Measurements from ENCODE around the gene CREB3L1. TPM values are rescaled to one million over a fixed set of nuclear protein-coding genes. Genes with fewer than 3 reads are reported as not detected.

CREB3L1 gene, protein sequence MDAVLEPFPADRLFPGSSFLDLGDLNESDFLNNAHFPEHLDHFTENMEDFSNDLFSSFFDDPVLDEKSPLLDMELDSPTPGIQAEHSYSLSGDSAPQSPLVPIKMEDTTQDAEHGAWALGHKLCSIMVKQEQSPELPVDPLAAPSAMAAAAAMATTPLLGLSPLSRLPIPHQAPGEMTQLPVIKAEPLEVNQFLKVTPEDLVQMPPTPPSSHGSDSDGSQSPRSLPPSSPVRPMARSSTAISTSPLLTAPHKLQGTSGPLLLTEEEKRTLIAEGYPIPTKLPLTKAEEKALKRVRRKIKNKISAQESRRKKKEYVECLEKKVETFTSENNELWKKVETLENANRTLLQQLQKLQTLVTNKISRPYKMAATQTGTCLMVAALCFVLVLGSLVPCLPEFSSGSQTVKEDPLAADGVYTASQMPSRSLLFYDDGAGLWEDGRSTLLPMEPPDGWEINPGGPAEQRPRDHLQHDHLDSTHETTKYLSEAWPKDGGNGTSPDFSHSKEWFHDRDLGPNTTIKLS
- total RNA-seq: 10 to 100 TPM; 10.5 to 18.4 TPM
- 1 to 10 TPM; 6.9 to 8.5 TPM for polyA plus RNA-seq
- long read RNA-seq, donor 1, partial matches to known transcripts: 0 of 1 reads
- long read RNA-seq, donor 1, other reads (novel, unspliced or antisense): 1 of 1 reads
- long read RNA-seq, donor 2, partial matches to known transcripts: 1 of 2 reads
- long read RNA-seq, donor 2, other reads (novel, unspliced or antisense): 1 of 2 reads

GRCh38 chr11:46277622-46278386 is at the start of gene CREB3L1:
CREB3L1 (plus strand) TSS chr11:46277662; CDS start chr11:46278112, 450 bp downstream.
- Histone ChIP-seq H3K27me3 (ENCODE audit: control insufficient read depth in 1 of 2, insufficient read depth in 2 of 2, low read length in 1 of 2) (no peaks in the 10 kb centered on the region), H3K27ac (ENCODE audit: low read depth in 1 of 2, low read length in 2 of 2) (no peak within 1 kb of the TSS), H3K4me3 (ENCODE audit: low read length in 2 of 2) (peak within 1 kb of the TSS; percentile 24 to 36), H3K4me1 (ENCODE audit: control insufficient read depth in 1 of 2, insufficient read depth in 2 of 2, low read length in 2 of 2) (no peaks in the 10 kb centered on the region), H3K9me3 (ENCODE audit: control insufficient read depth, low read length) (no peaks in the 10 kb centered on the region), H3K36me3 (ENCODE audit: control insufficient read depth in 1 of 2, insufficient read depth in 2 of 2, low read length in 1 of 2) (no peaks in the 10 kb centered on the region)
- 1% methylated on average over 24 to 61 of the region's 61 CpGs for WGBS, 2 donors
- intact Hi-C loops (cut with DNase I): no loop called here
- ATAC-seq (ENCODE audit: low FRiP score) (no peak), DNase-seq (peak; percentile 64 to 82)

DNA sequence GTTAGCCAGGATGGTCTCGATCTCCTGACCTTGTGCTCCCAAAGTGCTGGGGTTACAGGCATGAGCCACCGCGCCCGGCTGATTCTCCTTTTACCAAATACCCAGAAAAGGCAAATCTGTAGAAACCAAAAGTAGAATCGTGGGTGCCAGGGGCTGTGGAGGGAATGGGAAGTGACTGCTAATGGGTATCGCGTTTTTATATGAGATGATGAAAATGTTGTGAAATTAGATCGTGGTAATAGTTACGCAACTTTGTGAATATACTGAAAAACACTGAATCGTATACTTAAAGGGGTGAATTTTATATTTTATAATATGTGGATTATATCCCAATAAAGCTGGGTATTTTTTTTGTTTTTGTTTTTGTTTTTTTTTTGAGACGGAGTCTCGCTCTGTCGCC is 48.2 kb upstream of the CREB3L1 start:
- WGBS, 2 donors: 91 to 94% methylated on average over 13 of the region's 13 CpGs
- ATAC-seq (ENCODE audit: low FRiP score) (no peak), DNase-seq (no peak)
- intact Hi-C loops (cut with DNase I): no loop called here
- Histone ChIP-seq H3K36me3 (ENCODE audit: control insufficient read depth in 1 of 2, insufficient read depth in 2 of 2, low read length in 1 of 2) (no peaks in the 10 kb centered on the region), H3K27ac (ENCODE audit: low read depth in 1 of 2, low read length in 2 of 2) (no peak overlapping the region), H3K4me1 (ENCODE audit: control insufficient read depth in 1 of 2, insufficient read depth in 2 of 2, low read length in 2 of 2) (no peaks in the 10 kb centered on the region), H3K4me3 (ENCODE audit: low read length in 2 of 2) (no peak overlapping the region), H3K9me3 (ENCODE audit: control insufficient read depth, low read length) (peaks cover 1% of the 10 kb centered on the region), H3K27me3 (ENCODE audit: control insufficient read depth in 1 of 2, insufficient read depth in 2 of 2, low read length in 1 of 2) (no peaks in the 10 kb centered on the region)

DNA sequence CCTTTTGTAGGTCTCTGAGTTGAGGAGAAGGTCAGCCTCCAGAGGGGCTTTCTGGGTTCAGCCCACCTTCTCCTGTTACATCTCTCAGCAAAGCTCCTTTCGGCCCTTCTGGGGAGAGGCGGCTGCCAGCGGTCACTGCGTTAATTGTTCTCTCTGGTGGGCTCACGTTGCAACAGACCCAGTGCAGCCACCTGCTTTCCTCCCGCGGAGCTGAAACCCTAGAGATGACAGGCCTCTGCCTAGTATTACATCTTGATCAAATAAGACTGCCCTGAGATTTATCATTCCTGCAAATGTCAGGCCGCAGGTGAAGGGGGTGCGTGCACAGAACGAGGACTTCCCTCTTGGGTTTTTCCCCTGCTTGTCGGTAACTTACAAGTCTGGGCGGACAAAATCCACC is 43.2 kb upstream of the CREB3L1 start:
- intact Hi-C loops (cut with DNase I): no loop called here
- Histone ChIP-seq H3K9me3 (ENCODE audit: control insufficient read depth, low read length) (peaks cover 1% of the 10 kb centered on the region), H3K4me1 (ENCODE audit: control insufficient read depth in 1 of 2, insufficient read depth in 2 of 2, low read length in 2 of 2) (no peaks in the 10 kb centered on the region), H3K27ac (ENCODE audit: low read depth in 1 of 2, low read length in 2 of 2) (no peak overlapping the region), H3K4me3 (ENCODE audit: low read length in 2 of 2) (no peak overlapping the region), H3K27me3 (ENCODE audit: control insufficient read depth in 1 of 2, insufficient read depth in 2 of 2, low read length in 1 of 2) (no peaks in the 10 kb centered on the region), H3K36me3 (ENCODE audit: control insufficient read depth in 1 of 2, insufficient read depth in 2 of 2, low read length in 1 of 2) (no peaks in the 10 kb centered on the region)
- ATAC-seq (ENCODE audit: low FRiP score): no peak
- WGBS, 2 donors: 64 to 69% methylated on average over 12 of the region's 12 CpGs
- no peak for DNase-seq

DNA sequence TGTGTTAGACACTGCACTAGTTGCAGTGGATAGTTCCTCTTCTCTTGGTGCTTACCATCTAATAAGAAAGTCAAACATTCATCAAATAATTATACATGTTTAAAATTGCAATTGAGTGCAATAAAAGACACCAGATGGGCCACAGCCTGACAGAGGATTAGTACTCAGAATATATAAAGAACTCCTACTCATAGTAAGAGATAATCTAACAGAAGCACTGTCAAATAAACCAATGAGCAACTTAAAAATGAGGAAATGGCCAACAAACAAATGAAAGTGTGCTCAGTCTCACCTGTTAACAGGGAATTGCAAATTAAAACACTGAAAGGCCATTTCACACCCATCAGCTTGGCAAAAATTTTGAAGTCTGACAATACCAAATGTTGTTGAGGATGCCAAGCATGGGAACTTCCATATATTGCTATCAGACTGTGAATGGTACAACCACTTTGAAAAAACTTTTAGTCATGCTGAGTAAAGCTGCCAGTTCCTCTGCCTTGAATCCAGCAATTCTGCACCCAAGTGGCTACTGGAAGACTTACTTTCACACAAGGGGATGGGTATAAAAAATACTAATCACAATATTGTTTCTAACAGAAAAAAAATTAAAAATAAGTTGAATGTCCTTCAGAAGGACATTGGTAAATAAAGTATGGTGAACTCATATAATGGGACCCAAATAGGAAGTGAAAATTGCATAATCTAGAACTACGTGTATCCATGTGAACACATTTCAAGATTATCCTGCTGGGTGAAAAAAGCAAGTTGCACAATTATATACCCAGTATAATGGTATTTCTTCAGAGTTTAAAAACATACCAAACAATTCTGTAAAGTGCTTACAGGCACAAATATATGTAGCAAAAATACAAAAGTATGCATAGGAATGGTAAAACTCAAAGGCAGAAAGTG is 41.4 kb upstream of the CREB3L1 start:
- peaks cover 1% of the 10 kb centered on the region for H3K9me3 ChIP-seq (ENCODE audit: control insufficient read depth, low read length)
- intact Hi-C loops (cut with DNase I): no loop called here
- no peaks in the 10 kb centered on the region for H3K36me3 ChIP-seq (ENCODE audit: control insufficient read depth in 1 of 2, insufficient read depth in 2 of 2, low read length in 1 of 2)
- 75 to 86% methylated on average over 1 of the region's 1 CpG for WGBS, 2 donors
- no peak for ATAC-seq (ENCODE audit: low FRiP score)
- H3K27me3 ChIP-seq (ENCODE audit: control insufficient read depth in 1 of 2, insufficient read depth in 2 of 2, low read length in 1 of 2): no peaks in the 10 kb centered on the region
- no peak overlapping the region for H3K4me3 ChIP-seq (ENCODE audit: low read length in 2 of 2)
- no peak overlapping the region for H3K27ac ChIP-seq (ENCODE audit: low read depth in 1 of 2, low read length in 2 of 2)
- DNase-seq: no peak
- H3K4me1 ChIP-seq (ENCODE audit: control insufficient read depth in 1 of 2, insufficient read depth in 2 of 2, low read length in 2 of 2): no peaks in the 10 kb centered on the region

GRCh38 chr11:46236918-46237247 is 40.6 kb upstream of the CREB3L1 start:
- no peaks in the 10 kb centered on the region for H3K27me3 ChIP-seq (ENCODE audit: control insufficient read depth in 1 of 2, insufficient read depth in 2 of 2, low read length in 1 of 2)
- H3K36me3 ChIP-seq (ENCODE audit: control insufficient read depth in 1 of 2, insufficient read depth in 2 of 2, low read length in 1 of 2): no peaks in the 10 kb centered on the region
- H3K9me3 ChIP-seq (ENCODE audit: control insufficient read depth, low read length): peaks cover 1% of the 10 kb centered on the region
- H3K4me3 ChIP-seq (ENCODE audit: low read length in 2 of 2): no peak overlapping the region
- H3K27ac ChIP-seq (ENCODE audit: low read depth in 1 of 2, low read length in 2 of 2): no peak overlapping the region
- no peak for ATAC-seq (ENCODE audit: low FRiP score)
- WGBS, 2 donors: 79 to 82% methylated on average over 5 of the region's 5 CpGs
- no peaks in the 10 kb centered on the region for H3K4me1 ChIP-seq (ENCODE audit: control insufficient read depth in 1 of 2, insufficient read depth in 2 of 2, low read length in 2 of 2)
- no peak for DNase-seq
- intact Hi-C loops (cut with DNase I): no loop called here

GRCh38 chr11:46237248-46238077 is 40.0 kb upstream of the CREB3L1 start:
- no peaks in the 10 kb centered on the region for H3K36me3 ChIP-seq (ENCODE audit: control insufficient read depth in 1 of 2, insufficient read depth in 2 of 2, low read length in 1 of 2)
- H3K4me1 ChIP-seq (ENCODE audit: control insufficient read depth in 1 of 2, insufficient read depth in 2 of 2, low read length in 2 of 2): no peaks in the 10 kb centered on the region
- intact Hi-C loops (cut with DNase I): loop anchor here in 1 of 2 donors (2.0 kb wide), 1 partner anchor 71 kb away; no protein-coding TSS in a partner anchor
- no peaks in the 10 kb centered on the region for H3K27me3 ChIP-seq (ENCODE audit: control insufficient read depth in 1 of 2, insufficient read depth in 2 of 2, low read length in 1 of 2)
- peaks cover 1% of the 10 kb centered on the region for H3K9me3 ChIP-seq (ENCODE audit: control insufficient read depth, low read length)
- no peak overlapping the region for H3K27ac ChIP-seq (ENCODE audit: low read depth in 1 of 2, low read length in 2 of 2)
- WGBS, 2 donors: 10 to 11% methylated on average over 46 to 59 of the region's 59 CpGs
- ATAC-seq (ENCODE audit: low FRiP score): peak; percentile 43
- DNase-seq: peak; percentile 75 to 90
- H3K4me3 ChIP-seq (ENCODE audit: low read length in 2 of 2): peak overlapping the region; percentile 11 to 52

DNA sequence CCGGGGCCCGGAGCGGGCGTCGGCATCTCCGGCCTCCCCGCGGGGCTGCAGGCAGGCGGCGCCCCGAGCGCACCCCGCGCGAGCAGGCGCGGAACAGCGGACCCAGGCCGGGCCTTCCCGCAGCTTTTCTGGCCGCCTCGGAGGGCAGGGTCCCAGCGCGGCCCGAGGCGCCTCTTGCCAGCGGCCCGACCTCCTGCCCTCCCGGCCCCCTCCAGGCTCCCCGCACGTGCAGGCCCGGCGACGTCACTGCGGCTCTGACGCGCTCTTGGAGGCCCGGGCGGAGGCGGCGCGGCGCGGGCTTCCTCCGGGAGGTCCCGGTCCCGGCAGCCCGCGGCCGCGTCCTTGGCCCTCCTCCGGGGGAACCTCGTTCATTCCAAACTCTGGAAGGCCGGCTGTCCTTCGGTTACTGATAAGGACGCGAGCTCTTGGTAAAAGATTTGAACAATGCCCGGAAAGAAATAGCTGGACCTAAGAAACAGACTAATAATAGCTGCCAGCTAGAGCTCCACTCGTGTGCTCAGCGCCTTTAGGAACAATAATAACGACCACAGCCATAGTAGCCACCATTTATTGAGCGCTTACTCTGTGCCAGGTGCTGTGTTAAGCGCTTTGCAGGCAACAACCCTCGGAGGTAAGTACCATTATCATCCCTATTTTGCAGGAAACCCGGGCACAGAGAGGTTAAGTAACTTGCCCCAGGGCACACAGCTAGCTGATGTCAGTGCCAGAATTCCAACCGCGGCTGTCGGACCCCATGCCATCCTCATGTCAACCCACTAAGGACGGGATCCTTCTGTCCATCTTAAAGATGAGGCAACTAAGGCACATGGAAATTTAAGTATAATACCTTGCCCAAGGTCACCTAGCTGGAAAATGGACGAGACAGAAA is 39.1 kb upstream of the CREB3L1 start:
- DNase-seq (peak; percentile 84 to 92), ATAC-seq (ENCODE audit: low FRiP score) (peak; percentile 77)
- intact Hi-C loops (cut with DNase I): loop anchor here in 1 of 2 donors (2.0 kb wide), 1 partner anchor 70 kb away; no protein-coding TSS in a partner anchor
- no peaks in the 10 kb centered on the region for H3K4me1 ChIP-seq (ENCODE audit: control insufficient read depth in 1 of 2, insufficient read depth in 2 of 2, low read length in 2 of 2)
- no peaks in the 10 kb centered on the region for H3K36me3 ChIP-seq (ENCODE audit: control insufficient read depth in 1 of 2, insufficient read depth in 2 of 2, low read length in 1 of 2)
- H3K27ac ChIP-seq (ENCODE audit: low read depth in 1 of 2, low read length in 2 of 2): no peak overlapping the region
- no peaks in the 10 kb centered on the region for H3K27me3 ChIP-seq (ENCODE audit: control insufficient read depth in 1 of 2, insufficient read depth in 2 of 2, low read length in 1 of 2)
- peak overlapping the region; percentile 11 to 52 for H3K4me3 ChIP-seq (ENCODE audit: low read length in 2 of 2)
- 1% methylated on average over 61 to 70 of the region's 70 CpGs for WGBS, 2 donors
- no peaks in the 10 kb centered on the region for H3K9me3 ChIP-seq (ENCODE audit: control insufficient read depth, low read length)

All from aorta (tissue), 5 donors.